Measurements from ENCODE around the gene DNASE1L2.
"Not testable (repeated sequence)": the region's sequence is repeated elsewhere in the genome, so short reads cannot be mapped to it uniquely, and the experiment has no call there.

The DNASE1L2 gene

GRCh38 chr16:2253293-2253692 lies 17.0 kb downstream of the DNASE1L2 start:
- H3K27me3 ChIP-seq (ENCODE audit: control insufficient read depth, insufficient read depth, low read length): no peaks in the 10 kb centered on the region
- WGBS (ENCODE audit: insufficient coverage, insufficient read length): no CpG with 5 or more reads among the region's 11 CpGs
- no peak overlapping the region for H3K27ac ChIP-seq (ENCODE audit: low read length)
- H3K4me3 ChIP-seq (ENCODE audit: low read length): no peak overlapping the region
- no peaks in the 10 kb centered on the region for H3K4me1 ChIP-seq (ENCODE audit: control insufficient read depth, insufficient read depth, low read length)
- H3K9me3 ChIP-seq (ENCODE audit: control insufficient read depth, insufficient read depth, low read length): no peaks in the 10 kb centered on the region
- DNase-seq (ENCODE audit: low read depth, low spot score): no peak
- peaks cover 31% of the 10 kb centered on the region for H3K36me3 ChIP-seq (ENCODE audit: control insufficient read depth, insufficient read depth, low read length)

DNA sequence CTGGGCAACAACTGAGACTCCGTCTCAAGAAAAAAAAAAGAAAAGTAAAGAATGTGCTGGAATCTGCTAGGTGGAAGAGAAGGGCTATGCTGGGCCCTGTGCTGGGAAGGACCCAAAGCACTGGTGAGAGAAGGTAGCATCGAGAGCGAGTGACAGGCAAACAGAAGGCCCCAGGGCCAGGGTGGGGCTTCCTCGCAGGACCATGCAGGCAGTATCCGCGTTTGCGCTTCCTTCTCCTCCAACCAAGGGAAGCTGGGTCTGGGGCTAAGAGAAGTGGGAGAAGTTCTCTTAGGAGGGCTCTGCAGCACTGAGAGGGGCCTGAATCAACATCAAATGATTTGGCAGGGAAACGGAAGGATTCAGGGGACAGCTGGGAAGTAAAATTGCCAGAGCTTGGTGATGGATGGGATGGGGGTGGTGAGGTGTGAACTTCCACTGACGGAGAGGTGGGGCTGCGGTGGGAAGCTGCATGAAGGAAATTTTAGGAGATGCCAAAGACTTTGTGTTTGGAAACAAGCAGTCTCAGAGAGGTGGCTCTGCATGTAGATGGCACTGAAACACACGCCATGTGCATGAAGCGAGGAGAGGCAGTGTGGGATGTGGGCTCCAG lies 20.4 kb downstream of the DNASE1L2 start:
- Histone ChIP-seq H3K9me3 (ENCODE audit: control insufficient read depth, insufficient read depth, low read length) (no peaks in the 10 kb centered on the region), H3K27me3 (ENCODE audit: control insufficient read depth, insufficient read depth, low read length) (no peaks in the 10 kb centered on the region), H3K4me1 (ENCODE audit: control insufficient read depth, insufficient read depth, low read length) (no peaks in the 10 kb centered on the region), H3K27ac (ENCODE audit: low read length) (no peak overlapping the region), H3K4me3 (ENCODE audit: low read length) (no peak overlapping the region), H3K36me3 (ENCODE audit: control insufficient read depth, insufficient read depth, low read length) (peaks cover 36% of the 10 kb centered on the region)
- no CpG with 5 or more reads among the region's 12 CpGs for WGBS (ENCODE audit: insufficient coverage, insufficient read length)
- no peak for DNase-seq (ENCODE audit: low read depth, low spot score)

GRCh38 chr16:2257726-2258125 lies 21.5 kb downstream of the DNASE1L2 start:
- no CpG with 5 or more reads among the region's 6 CpGs for WGBS (ENCODE audit: insufficient coverage, insufficient read length)
- Histone ChIP-seq H3K36me3 (ENCODE audit: control insufficient read depth, insufficient read depth, low read length) (peaks cover 45% of the 10 kb centered on the region), H3K4me1 (ENCODE audit: control insufficient read depth, insufficient read depth, low read length) (no peaks in the 10 kb centered on the region), H3K27ac (ENCODE audit: low read length) (no peak overlapping the region), H3K9me3 (ENCODE audit: control insufficient read depth, insufficient read depth, low read length) (no peaks in the 10 kb centered on the region), H3K4me3 (ENCODE audit: low read length) (no peak overlapping the region), H3K27me3 (ENCODE audit: control insufficient read depth, insufficient read depth, low read length) (no peaks in the 10 kb centered on the region)
- DNase-seq (ENCODE audit: low read depth, low spot score): no peak

DNA sequence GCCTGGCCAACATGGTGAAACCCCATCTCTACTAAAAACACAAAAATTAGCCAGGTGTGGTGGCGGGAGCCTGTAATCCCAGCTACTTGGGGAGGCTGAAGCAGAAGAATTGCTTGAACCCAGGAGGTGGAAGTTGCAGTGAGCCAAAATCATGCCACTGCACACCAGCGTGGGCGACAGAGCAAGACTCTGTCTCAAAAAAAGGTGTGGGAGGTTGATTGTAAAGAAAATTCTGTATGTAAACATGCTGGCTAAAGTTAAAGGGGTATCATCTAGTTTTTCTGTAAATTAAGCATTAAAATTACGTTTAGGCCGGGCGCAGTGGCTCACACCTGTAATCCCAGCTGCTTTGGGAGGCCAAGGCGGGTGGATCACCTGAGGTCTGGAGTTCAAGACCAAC lies 22.3 kb downstream of the DNASE1L2 start:
- WGBS (ENCODE audit: insufficient coverage, insufficient read length): no CpG with 5 or more reads among the region's 7 CpGs
- H3K27me3 ChIP-seq (ENCODE audit: control insufficient read depth, insufficient read depth, low read length); DNase-seq (ENCODE audit: low read depth, low spot score); H3K4me1 ChIP-seq (ENCODE audit: control insufficient read depth, insufficient read depth, low read length); H3K9me3 ChIP-seq (ENCODE audit: control insufficient read depth, insufficient read depth, low read length); H3K27ac ChIP-seq (ENCODE audit: low read length); H3K4me3 ChIP-seq (ENCODE audit: low read length): not testable (repeated sequence)
- peaks cover 49% of the 10 kb centered on the region for H3K36me3 ChIP-seq (ENCODE audit: control insufficient read depth, insufficient read depth, low read length)

DNA sequence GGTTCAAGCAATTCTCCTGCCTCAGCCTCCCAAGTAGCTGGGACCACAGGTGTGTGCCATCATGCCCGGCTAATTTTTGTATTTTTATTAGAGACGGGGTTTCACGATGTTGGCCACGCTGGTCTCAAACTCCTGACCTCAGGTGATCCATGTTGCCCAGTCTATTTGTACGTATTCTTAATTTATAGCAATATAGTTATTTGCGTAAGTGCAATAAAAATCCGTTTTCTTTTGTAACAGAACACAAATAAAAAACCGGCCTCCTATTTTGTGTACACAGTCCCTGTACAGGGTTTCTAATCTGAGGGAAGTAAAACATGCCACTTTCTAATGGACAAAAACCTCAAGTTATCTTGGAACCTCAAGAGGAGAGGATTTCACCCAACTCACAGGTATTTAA lies 24.0 kb downstream of the DNASE1L2 start:
- Histone ChIP-seq H3K27ac (ENCODE audit: low read length) (no peak overlapping the region), H3K4me3 (ENCODE audit: low read length) (no peak overlapping the region), H3K9me3 (ENCODE audit: control insufficient read depth, insufficient read depth, low read length) (no peaks in the 10 kb centered on the region), H3K36me3 (ENCODE audit: control insufficient read depth, insufficient read depth, low read length) (peaks cover 49% of the 10 kb centered on the region), H3K4me1 (ENCODE audit: control insufficient read depth, insufficient read depth, low read length) (no peaks in the 10 kb centered on the region), H3K27me3 (ENCODE audit: control insufficient read depth, insufficient read depth, low read length) (no peaks in the 10 kb centered on the region)
- DNase-seq (ENCODE audit: low read depth, low spot score): no peak
- WGBS (ENCODE audit: insufficient coverage, insufficient read length): no CpG with 5 or more reads among the region's 8 CpGs

DNA sequence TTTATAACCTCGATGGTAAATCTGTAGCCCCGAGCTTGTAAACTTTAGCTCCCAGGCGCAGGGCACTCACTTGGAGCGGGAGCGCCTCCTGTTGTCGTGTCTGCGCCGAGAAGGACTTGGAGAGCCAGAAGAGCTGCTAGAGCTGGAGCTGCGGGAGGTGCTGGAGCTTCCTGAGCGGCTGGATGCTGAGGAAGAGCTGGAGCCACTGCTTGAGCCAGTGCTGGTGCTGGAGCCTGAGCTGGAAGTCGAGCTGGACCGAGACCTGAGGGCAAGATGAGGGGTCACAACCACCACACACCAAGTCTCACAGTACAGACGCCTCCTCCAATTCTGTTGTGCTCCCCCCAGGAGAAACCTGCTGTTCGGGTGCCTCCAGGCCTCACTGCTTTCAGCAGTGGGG lies 26.8 kb downstream of the DNASE1L2 start:
- H3K27ac ChIP-seq (ENCODE audit: low read length); DNase-seq (ENCODE audit: low read depth, low spot score); H3K4me1 ChIP-seq (ENCODE audit: control insufficient read depth, insufficient read depth, low read length); H3K27me3 ChIP-seq (ENCODE audit: control insufficient read depth, insufficient read depth, low read length); H3K4me3 ChIP-seq (ENCODE audit: low read length); H3K9me3 ChIP-seq (ENCODE audit: control insufficient read depth, insufficient read depth, low read length): not testable (repeated sequence)
- H3K36me3 ChIP-seq (ENCODE audit: control insufficient read depth, insufficient read depth, low read length): peaks cover 26% of the 10 kb centered on the region
- no CpG with 5 or more reads among the region's 14 CpGs for WGBS (ENCODE audit: insufficient coverage, insufficient read length)

GRCh38 chr16:2266887-2267286 lies 30.6 kb downstream of the DNASE1L2 start:
- not testable (repeated sequence) for H3K4me1 ChIP-seq (ENCODE audit: control insufficient read depth, insufficient read depth, low read length); H3K27me3 ChIP-seq (ENCODE audit: control insufficient read depth, insufficient read depth, low read length); H3K9me3 ChIP-seq (ENCODE audit: control insufficient read depth, insufficient read depth, low read length); H3K27ac ChIP-seq (ENCODE audit: low read length); DNase-seq (ENCODE audit: low read depth, low spot score)
- Histone ChIP-seq H3K36me3 (ENCODE audit: control insufficient read depth, insufficient read depth, low read length) (peaks cover 21% of the 10 kb centered on the region), H3K4me3 (ENCODE audit: low read length) (peak overlapping the region; percentile 53; the same call in 1 of the 2 replicates)
- no CpG with 5 or more reads among the region's 12 CpGs for WGBS (ENCODE audit: insufficient coverage, insufficient read length)

GRCh38 chr16:2267505-2267912 lies 31.3 kb downstream of the DNASE1L2 start:
- H3K36me3 ChIP-seq (ENCODE audit: control insufficient read depth, insufficient read depth, low read length): peaks cover 15% of the 10 kb centered on the region
- WGBS (ENCODE audit: insufficient coverage, insufficient read length): no CpG with 5 or more reads among the region's 54 CpGs
- H3K4me1 ChIP-seq (ENCODE audit: control insufficient read depth, insufficient read depth, low read length); DNase-seq (ENCODE audit: low read depth, low spot score); H3K27me3 ChIP-seq (ENCODE audit: control insufficient read depth, insufficient read depth, low read length); H3K27ac ChIP-seq (ENCODE audit: low read length); H3K9me3 ChIP-seq (ENCODE audit: control insufficient read depth, insufficient read depth, low read length): not testable (repeated sequence)
- H3K4me3 ChIP-seq (ENCODE audit: low read length): peak overlapping the region; percentile 53

DNA sequence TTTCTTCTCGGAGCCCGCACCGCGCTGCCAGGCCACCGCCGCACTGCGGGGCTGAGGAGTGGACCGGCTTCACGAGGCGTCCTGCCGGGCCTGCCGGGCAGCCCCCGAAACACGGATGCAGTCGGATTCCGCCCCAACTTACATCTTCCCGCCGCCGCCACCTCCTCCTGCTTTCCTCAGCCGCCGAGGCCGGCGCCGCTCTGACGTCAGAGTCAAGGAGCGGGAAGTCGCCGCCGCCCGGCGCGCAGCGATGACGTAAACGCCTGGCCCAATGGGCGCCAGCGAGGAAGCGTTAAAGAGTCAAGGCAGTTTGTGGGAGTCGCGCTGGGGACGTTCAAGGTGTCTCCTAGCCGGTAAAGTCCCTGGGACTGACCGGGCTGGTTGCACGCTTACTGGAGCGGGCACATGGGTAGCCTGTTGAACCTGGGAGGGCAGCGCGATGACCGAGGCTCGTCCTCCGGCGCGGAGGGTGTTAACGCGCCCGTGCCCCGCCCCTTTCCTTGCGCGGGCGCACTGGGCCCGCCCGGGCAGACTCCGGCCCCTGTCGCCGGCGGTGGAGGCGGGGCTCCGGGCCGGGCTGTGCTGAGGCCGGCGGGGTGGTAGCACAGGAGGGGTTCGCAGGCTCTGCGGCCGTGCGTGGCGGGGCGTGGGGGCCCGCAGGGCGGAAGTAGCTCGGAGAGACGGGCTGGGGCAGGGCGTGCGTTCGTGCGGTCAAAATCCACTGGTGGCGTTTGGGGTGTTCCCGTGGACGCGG lies 31.8 kb downstream of the DNASE1L2 start, which contains the start of gene RNPS1:
RNPS1 (minus strand) TSS at position 214 of the 754 bp plus-strand sequence. CDS start 3,483 bp downstream, outside the sequence.
- Histone ChIP-seq H3K4me1 (ENCODE audit: control insufficient read depth, insufficient read depth, low read length) (no peaks in the 10 kb centered on the region), H3K27ac (ENCODE audit: low read length) (no peak within 1 kb of the TSS), H3K9me3 (ENCODE audit: control insufficient read depth, insufficient read depth, low read length) (no peaks in the 10 kb centered on the region), H3K36me3 (ENCODE audit: control insufficient read depth, insufficient read depth, low read length) (peaks cover 9% of the 10 kb centered on the region), H3K27me3 (ENCODE audit: control insufficient read depth, insufficient read depth, low read length) (no peaks in the 10 kb centered on the region), H3K4me3 (ENCODE audit: low read length) (peak within 1 kb of the TSS; percentile 53)
- peak; percentile 85 for DNase-seq (ENCODE audit: low read depth, low spot score)
- WGBS (ENCODE audit: insufficient coverage, insufficient read length): no CpG with 5 or more reads among the region's 88 CpGs

GRCh38 chr16:2270070-2270462 lies 33.8 kb downstream of the DNASE1L2 start:
- H3K4me1 ChIP-seq (ENCODE audit: control insufficient read depth, insufficient read depth, low read length): no peaks in the 10 kb centered on the region
- no peak for DNase-seq (ENCODE audit: low read depth, low spot score)
- H3K9me3 ChIP-seq (ENCODE audit: control insufficient read depth, insufficient read depth, low read length): no peaks in the 10 kb centered on the region
- no peak overlapping the region for H3K4me3 ChIP-seq (ENCODE audit: low read length)
- H3K27me3 ChIP-seq (ENCODE audit: control insufficient read depth, insufficient read depth, low read length): no peaks in the 10 kb centered on the region
- no CpG with 5 or more reads among the region's 9 CpGs for WGBS (ENCODE audit: insufficient coverage, insufficient read length)
- H3K36me3 ChIP-seq (ENCODE audit: control insufficient read depth, insufficient read depth, low read length): no peaks in the 10 kb centered on the region; the same call in 1 of the 2 replicates
- H3K27ac ChIP-seq (ENCODE audit: low read length): no peak overlapping the region

Measured in iPS DF 6.9 (cell line).